Natural killer cell (primary cell): ENCODE results near the gene UBE2QL1. TPM values are rescaled to one million over a fixed set of nuclear protein-coding genes. Genes with fewer than 3 reads are reported as not detected.

Source experiments
- ATAC-seq, 3 donors: fragments of 150-1000 bp in 2 of 3; fragments of 200-7000 bp in 1 of 3; cut with Tn5 transposase; 1 replicate in 1 of 3; 2 replicates in 2 of 3; pipeline ENCODE4 v1.10.0; 2021; ENCODE audit warnings: mild to moderate bottlenecking in 2 of 3, moderate library complexity in 2 of 3
- DNase-seq, 2 donors: peaks; one replicate each; pipeline versions ENCODE4 v3.0.0 to v3.0.0-alpha.2; 2013 to 2021; ENCODE audit warnings: mixed read lengths in 1 of 2
- H3K27ac ChIP-seq: one replicate; pipeline ENCODE4 v1.5.1; 2013; ENCODE audit warnings: mild to moderate bottlenecking, low read length
- H3K27me3 ChIP-seq: one replicate; pipeline ENCODE4 v1.6.1; 2013; ENCODE audit warnings: low read length; ENCODE audit not compliant: control insufficient read depth, insufficient read depth
- H3K36me3 ChIP-seq: one replicate; pipeline ENCODE4 v1.6.1; 2013; ENCODE audit warnings: low read length; ENCODE audit not compliant: control insufficient read depth, insufficient read depth
- H3K4me1 ChIP-seq: one replicate; pipeline ENCODE4 v1.6.1; 2013; ENCODE audit warnings: low read length; ENCODE audit not compliant: control insufficient read depth, insufficient read depth
- H3K4me3 ChIP-seq: one replicate; pipeline ENCODE4 v1.5.1; 2013; ENCODE audit warnings: low read length
- H3K9me3 ChIP-seq: one replicate; pipeline ENCODE4 v1.6.1; 2013; ENCODE audit warnings: low read length; ENCODE audit not compliant: control insufficient read depth, insufficient read depth
- H3K27ac Mint-ChIP-seq, 2 donors: one replicate each; pipeline ENCODE4 v1.8.0; 2022; ENCODE audit warnings: mild to moderate bottlenecking in 2 of 2, mixed read lengths in 2 of 2, moderate library complexity in 1 of 2
- H3K27me3 Mint-ChIP-seq, 2 donors: one replicate each; pipeline ENCODE4 v1.8.0; 2022; ENCODE audit warnings: low read depth in 2 of 2, mixed read lengths in 2 of 2
- H3K36me3 Mint-ChIP-seq: one replicate; pipeline ENCODE4 v1.8.0; 2022; ENCODE audit warnings: mixed read lengths
- H3K4me1 Mint-ChIP-seq, 2 donors: one replicate each; pipeline ENCODE4 v1.8.0; 2022; ENCODE audit warnings: mixed read lengths in 2 of 2
- H3K4me3 Mint-ChIP-seq: one replicate; pipeline ENCODE4 v1.8.0; 2022; ENCODE audit warnings: mild to moderate bottlenecking, moderate library complexity, mixed read lengths
- H3K9me3 Mint-ChIP-seq, 2 donors: one replicate each; pipeline ENCODE4 v1.8.0; 2022; ENCODE audit warnings: mixed read lengths in 2 of 2
- CTCF ChIP-seq: fragments of 200-600 bp; IDR thresholded peaks from one replicate; pipeline ENCODE4 v1.8.0; 2022; ENCODE audit warnings: antibody characterized with exemption
- WGBS: methylation state at CpG from one replicate; pipeline ENCODE4 v1.1.7; 2013; ENCODE audit warnings: missing lambda C conversion rate; ENCODE audit not compliant: insufficient coverage; 5-methylcytosine and 5-hydroxymethylcytosine counted together
- intact Hi-C: fragments of 100-400 bp; cut with micrococcal nuclease; formaldehyde crosslinking; loops from one replicate; pipeline ENCODE4 v1.14.2; 2022
- total RNA-seq, 4 donors: library from RNA; stranded (reverse); fragments of 120-200 nt in 1 of 4; gene quantifications; one replicate each; pipeline versions ENCODE4 v1.2.3 to v1.2.4, GENCODE V29; 2013 to 2022

The UBE2QL1 gene
- total RNA-seq, 3 donors from 2014 or later (not counting 1 experiment from before 2014, with no cell fraction given): not detected

GRCh38 chr5:6493681-6494454 lies 45.2 kb downstream of the UBE2QL1 start:
- DNase-seq: no peak
- no peaks in the 10 kb centered on the region for H3K9me3 Mint-ChIP-seq
- 91% methylated on average over 8 of the region's 9 CpGs for WGBS

GRCh38 chr5:6494939-6495338 lies 46.3 kb downstream of the UBE2QL1 start:
- intact Hi-C loops: no loop called here
- 85% methylated on average over 5 of the region's 5 CpGs for whole genome bisulfite sequencing

More at GRCh38 chr5:6493681-6494454, 45.2 kb downstream of the UBE2QL1 start:
- intact Hi-C loops: no loop called here
- no peak overlapping the region for H3K27ac ChIP-seq
- no peak overlapping the region for H3K4me3 Mint-ChIP-seq
- H3K36me3 ChIP-seq: no peaks in the 10 kb centered on the region
- H3K4me1 Mint-ChIP-seq: no peaks in the 10 kb centered on the region
- TF ChIP-seq CTCF: no peak
- H3K36me3 Mint-ChIP-seq: no peaks in the 10 kb centered on the region
- peaks cover 0 to 8% of the 10 kb centered on the region in 2 donors for H3K27me3 Mint-ChIP-seq
- H3K4me1 ChIP-seq: no peaks in the 10 kb centered on the region
- H3K27me3 ChIP-seq: no peaks in the 10 kb centered on the region
- H3K9me3 ChIP-seq: no peaks in the 10 kb centered on the region
- H3K4me3 ChIP-seq: no peak overlapping the region
- no peak for ATAC-seq
- no peak overlapping the region for H3K27ac Mint-ChIP-seq

GRCh38 chr5:6495433-6496206 lies 47.0 kb downstream of the UBE2QL1 start:
- H3K27me3 ChIP-seq: no peaks in the 10 kb centered on the region
- no peaks in the 10 kb centered on the region for H3K36me3 Mint-ChIP-seq
- ATAC-seq: no peak
- WGBS: 88% methylated on average over 8 of the region's 8 CpGs
- no peaks in the 10 kb centered on the region for H3K9me3 ChIP-seq
- no peaks in the 10 kb centered on the region for H3K4me1 Mint-ChIP-seq
- no peaks in the 10 kb centered on the region for H3K9me3 Mint-ChIP-seq
- intact Hi-C loops: no loop called here
- H3K4me3 ChIP-seq: no peak overlapping the region
- H3K27ac ChIP-seq: no peak overlapping the region
- no peak overlapping the region for H3K27ac Mint-ChIP-seq
- H3K4me3 Mint-ChIP-seq: no peak overlapping the region
- no peak for DNase-seq
- H3K27me3 Mint-ChIP-seq: peaks cover 0 to 8% of the 10 kb centered on the region in 2 donors
- H3K36me3 ChIP-seq: no peaks in the 10 kb centered on the region
- no peaks in the 10 kb centered on the region for H3K4me1 ChIP-seq
- TF ChIP-seq CTCF: no peak

More at GRCh38 chr5:6494939-6495338, 46.3 kb downstream of the UBE2QL1 start:
- no peak for ATAC-seq
- no peak for DNase-seq
- H3K36me3 Mint-ChIP-seq: no peaks in the 10 kb centered on the region
- H3K36me3 ChIP-seq: no peaks in the 10 kb centered on the region
- TF ChIP-seq CTCF: no peak
- H3K27me3 Mint-ChIP-seq: peaks cover 0 to 8% of the 10 kb centered on the region in 2 donors
- H3K27ac ChIP-seq: no peak overlapping the region
- H3K4me1 Mint-ChIP-seq: no peaks in the 10 kb centered on the region
- H3K4me3 Mint-ChIP-seq: no peak overlapping the region
- no peaks in the 10 kb centered on the region for H3K9me3 ChIP-seq
- no peak overlapping the region for H3K4me3 ChIP-seq
- H3K9me3 Mint-ChIP-seq: no peaks in the 10 kb centered on the region
- H3K27me3 ChIP-seq: no peaks in the 10 kb centered on the region
- no peaks in the 10 kb centered on the region for H3K4me1 ChIP-seq
- no peak overlapping the region for H3K27ac Mint-ChIP-seq
